ENCODE measurements around the gene CANT1.
"Not testable (repeated sequence)": the region's sequence is repeated elsewhere in the genome, so short reads cannot be mapped to it uniquely, and the experiment has no call there.

CANT1 gene

GRCh38 chr17:78956254-78956653 lies 53.3 kb downstream of the CANT1 start:
- DNase-seq: no peak

DNA sequence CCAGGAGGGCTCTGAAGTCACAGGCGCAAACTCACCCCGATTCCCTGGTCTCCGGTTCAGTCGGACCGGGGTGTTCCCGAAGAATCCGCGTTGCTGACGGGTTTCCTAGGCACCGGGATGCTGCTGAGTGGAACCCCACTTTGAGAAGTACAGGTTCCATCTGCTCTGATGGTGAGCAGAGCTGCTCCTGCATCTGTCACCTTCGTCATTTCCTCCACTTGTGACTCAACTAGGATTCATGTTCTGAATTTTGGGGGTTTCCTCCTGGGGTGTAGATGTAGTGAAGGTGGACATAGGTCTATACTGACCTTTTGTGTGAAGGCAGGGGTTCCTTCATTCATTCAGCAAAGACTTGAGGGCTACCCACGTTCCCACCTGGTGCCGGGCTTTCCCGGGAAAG lies 54.9 kb downstream of the CANT1 start:
- DNase-seq: no peak

DNA sequence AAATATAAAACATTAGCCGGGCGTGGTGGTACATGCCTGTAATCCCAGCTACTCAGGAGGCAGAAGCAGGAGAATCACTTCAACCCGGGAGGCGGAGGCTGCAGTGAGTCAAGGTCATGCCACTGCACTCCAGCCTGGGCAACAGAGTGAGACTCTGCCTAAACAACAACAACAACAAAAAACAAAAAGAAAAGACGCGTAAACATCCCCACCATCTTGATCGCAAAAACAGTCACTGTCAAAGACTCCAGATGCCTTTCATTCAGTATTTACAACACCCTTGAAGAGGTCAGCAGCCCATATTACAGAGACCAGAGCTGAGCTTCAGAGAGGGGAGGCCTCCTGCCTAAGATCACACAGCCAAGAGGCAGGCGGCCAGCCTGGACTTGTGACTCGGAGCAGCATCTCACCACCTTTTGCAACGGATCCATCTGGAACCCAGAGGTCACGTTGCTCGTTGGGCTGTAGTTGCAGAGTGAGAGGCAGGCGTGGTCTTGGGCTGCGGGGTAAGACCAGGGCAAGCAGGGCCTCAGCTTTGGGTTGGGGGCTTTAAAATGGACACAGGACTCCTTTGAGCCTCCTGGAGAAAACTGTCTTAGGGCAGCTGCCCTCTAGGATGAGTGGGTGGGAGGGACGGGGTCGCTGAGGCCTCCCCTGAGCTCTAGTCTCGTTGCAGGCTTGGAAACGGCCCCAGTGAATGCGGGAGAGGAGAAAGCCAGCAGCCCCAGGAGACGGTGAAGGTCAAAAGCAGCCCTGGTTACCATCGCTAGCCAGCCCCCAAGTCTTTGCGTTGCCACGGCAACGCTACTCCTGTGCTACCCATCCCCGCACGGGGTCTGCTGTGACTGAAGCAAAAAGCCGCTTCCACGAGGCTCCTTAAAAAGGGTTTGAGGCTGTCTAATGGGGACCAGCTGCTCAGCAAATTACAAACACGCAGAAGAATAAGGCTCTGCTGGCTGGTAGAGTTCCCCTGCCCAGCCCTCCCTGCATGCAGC lies 55.9 kb downstream of the CANT1 start:
- no peak for DNase-seq

- no peak for DNase-seq
These were observed 56.9 kb downstream of the CANT1 start for GRCh38 chr17:78952706-78953105.

GRCh38 chr17:78951967-78952551 lies 57.5 kb downstream of the CANT1 start:
- no peak for DNase-seq

GRCh38 chr17:78950870-78951269 lies 58.7 kb downstream of the CANT1 start:
- no peak for DNase-seq

GRCh38 chr17:78947235-78948149 lies 62.1 kb downstream of the CANT1 start:
- DNase-seq: no peak

DNA sequence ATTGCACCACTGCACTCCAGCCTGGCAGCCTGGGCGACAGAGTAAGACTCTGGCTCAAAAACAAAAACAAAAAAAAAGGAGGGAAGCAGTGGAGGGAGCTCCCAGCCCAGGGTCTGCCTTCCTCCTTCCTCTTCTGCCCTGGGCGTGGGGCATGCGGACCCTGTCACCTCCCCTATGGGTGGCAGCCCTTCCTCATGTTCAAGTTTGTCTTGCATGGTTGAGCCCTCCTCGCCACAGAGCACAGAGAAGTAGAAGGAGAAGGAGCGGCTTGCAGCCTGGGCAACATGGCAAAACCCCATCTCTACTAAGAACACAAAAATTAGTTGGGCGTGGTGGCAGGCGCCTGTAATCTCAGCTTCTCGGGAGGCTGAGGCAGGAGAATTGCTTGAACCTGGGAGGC lies 62.9 kb downstream of the CANT1 start:
- no peak for DNase-seq

DNA sequence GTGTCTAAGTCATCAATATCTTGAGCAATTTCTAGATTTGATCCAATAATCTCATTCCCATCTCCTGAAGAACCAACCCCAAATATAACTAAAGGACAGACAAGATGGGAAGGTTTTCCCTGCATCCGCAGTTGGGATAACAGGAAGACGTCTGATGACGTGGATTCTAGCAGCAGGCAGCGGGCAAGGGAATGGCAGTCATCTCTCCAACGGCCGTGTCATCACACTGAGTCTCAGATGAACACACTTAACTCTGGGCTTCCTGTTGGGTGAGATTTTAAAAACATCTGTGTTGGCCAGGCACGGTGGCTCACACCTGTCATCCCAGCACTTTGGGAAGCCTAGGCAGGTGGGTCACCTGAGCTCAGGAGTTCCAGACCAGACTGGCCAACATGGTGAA lies 63.4 kb downstream of the CANT1 start:
- no peak for DNase-seq

DNA sequence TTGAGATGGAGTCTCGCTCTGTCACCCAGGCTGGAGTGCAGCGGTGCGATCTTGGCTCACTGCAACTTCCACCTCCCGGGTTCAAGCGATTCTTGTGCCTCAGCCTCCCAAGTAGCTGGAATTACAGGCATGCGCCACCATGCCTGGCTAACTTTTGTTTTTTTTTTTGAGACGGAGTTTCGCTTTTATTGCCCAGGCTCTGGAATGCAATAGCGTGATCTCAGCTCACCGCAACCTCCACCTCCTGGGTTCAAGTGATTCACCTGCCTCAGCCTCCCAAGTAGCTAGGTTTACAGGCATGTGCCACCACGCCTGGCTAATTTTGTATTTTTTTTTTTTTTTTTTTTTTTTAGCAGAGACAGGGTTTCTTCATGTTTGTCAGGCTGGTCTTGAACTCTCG lies 64.1 kb downstream of the CANT1 start:
- not testable (repeated sequence) for DNase-seq

- no peak for DNase-seq
These were observed 64.6 kb downstream of the CANT1 start for GRCh38 chr17:78944956-78945355.

GRCh38 chr17:78944026-78944425 lies 65.5 kb downstream of the CANT1 start:
- no peak for DNase-seq

Measured in activated naive CD4-positive, alpha-beta T cell treated with Interleukin-2 at 50 U/mL for 16 hours (primary cell).